Measurements from ENCODE around the gene PITX1.

PITX1 gene

GRCh38 chr5:135027697-135028615 is 6.1 kb downstream of the PITX1 start:
- DNase-seq: no peak

DNA sequence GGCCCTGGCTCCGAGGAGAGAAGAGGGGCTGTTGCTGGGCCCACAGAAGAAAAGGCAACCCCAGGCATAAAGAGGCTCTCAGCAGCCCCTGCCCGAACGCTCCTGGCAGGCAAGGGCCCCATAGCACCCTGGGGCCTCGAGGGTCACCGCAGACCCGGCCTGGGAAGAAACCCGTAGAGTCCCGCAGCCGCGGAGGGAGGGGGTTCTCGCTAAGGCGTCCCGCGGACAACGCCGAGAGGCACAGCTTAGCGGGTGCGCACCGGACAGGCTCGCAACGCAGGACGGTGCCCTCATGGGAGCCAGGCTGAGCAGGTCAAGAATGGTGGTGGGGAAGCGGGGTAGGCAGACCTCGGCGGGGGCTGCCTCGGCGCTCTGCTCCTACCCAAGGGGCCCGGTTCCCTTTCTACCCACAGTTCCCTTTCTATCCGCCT is 6.7 kb downstream of the PITX1 start:
- DNase-seq: no peak

- DNase-seq: no peak
Measured at GRCh38 chr5:135026645-135027265, 7.3 kb downstream of the PITX1 start.

DNA sequence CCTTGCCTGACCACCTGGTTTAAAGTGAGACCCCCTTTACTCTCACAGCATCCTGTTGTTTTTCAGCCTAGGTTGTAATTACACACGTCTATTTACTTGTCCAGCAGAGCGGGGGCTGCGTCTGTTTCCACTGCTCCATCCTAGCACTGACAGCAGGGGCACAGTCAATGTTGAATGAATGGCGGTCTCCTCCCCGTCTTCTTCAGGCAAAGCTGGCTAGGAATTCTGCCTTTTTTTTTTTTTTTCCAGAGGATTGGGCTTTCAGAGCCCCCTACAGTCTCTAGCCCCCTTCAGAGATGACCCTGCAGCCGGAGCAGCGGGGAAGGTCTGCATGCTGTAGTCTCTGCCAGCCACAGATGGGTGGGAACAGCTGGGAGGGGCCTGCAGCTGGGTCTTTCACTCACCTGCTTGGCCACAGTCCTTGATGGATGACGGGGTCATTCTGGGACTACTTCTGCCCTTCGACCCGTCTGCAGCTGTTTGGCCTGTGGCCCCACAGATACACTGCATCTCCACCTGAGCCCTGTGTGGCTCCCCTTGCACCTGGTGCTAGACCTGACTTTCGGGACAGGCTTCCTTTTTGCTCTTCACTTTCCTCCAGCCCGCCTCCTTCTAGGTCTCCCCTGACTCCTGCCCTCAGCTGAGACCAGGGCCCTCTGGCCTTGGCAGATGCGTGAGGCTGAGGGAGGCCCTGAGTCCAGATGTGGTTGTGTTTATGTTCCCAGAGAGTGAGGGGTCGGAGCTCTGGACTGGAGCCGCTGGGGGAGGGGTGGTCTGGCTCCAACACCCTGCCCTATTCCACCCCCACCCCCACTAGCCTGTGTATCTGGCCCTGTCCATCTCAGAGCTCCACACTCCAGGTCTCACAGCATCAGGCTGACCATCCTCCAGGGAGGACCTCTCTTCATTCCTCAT is 8.0 kb downstream of the PITX1 start:
- DNase-seq: no peak

- DNase-seq: no peak
Measured at GRCh38 chr5:135024956-135025729, 8.9 kb downstream of the PITX1 start.

DNA sequence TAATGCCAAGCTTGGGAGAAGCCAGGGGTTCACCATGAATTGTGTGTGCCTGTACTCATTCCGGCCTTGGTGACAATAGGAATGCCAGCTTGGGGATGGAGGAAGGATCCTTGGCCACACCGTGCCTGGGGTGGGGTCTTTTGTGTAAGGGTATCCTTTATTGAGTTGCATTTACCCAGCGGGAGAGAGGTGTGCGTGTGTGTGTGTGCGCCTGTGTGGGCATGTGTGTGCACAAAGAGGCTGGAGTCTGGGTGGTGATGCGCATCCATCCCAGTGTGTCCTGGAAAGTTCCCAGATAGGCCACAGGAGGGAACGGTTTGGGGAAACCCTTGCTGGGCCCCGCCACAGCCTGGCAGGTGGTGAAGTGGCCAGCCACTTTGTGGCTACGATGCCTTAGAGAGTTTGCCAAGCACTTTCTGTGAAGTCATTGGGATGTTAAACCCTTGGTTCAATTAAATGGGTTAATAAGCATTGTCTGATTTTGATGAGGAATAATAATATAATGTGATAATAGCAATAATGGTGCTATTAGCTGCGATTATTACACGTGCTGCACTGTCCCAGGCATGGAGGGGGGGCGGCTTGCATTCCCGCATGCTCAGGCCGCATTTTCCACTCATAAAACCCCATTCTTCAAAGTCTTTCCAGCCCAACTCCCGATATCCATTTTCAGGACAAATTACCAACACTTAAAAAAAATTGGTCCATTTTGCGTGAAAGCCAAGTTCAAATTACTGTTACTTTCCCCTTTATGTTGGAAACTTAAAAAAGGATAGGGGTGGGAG is 13.7 kb downstream of the PITX1 start:
- no peak for DNase-seq

DNA sequence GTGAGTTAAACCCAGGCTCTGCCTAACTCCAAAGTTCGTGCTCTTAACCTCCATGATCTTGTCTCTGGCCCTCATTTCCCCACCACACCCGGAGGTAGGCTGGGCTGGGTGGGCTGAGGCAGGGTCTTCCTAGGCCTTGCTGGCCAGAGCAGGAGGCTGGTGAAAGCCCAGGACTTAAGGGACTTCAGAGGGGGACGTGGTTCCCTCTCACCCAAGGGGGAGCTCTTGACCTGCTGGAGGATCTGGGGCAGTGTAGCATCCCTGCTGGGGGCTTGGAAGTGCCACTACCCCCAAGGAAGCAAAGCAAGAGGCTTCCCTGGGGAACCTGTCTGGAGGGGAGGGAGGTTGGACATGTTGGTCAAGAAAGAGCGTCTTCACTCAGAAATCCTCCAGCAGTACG is 14.7 kb downstream of the PITX1 start:
- no peak for DNase-seq

DNA sequence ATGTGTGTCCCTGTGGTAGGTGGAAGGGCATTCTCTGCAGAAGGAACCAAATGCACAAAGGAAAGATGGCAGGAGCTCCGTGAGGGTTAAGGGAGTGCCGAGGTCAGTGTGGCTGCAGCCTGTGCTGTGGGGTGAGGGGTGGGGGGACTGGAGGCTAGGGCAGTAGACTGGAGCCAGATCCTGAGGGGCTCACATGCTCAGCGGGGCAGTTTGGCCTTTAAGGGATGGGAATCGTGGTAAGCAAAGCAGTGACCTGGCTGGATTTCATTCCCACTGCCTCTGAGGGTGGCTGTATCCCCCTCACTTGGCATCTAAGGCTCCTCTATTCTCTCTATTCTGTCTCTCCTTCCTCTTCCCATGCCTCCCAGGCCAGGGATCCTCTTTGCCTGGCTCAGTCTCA is 15.6 kb downstream of the PITX1 start:
- no peak for DNase-seq

GRCh38 chr5:135016861-135017290 is 17.2 kb downstream of the PITX1 start:
- DNase-seq: no peak

- DNase-seq: no peak
Measured at GRCh38 chr5:135015942-135016341, 18.1 kb downstream of the PITX1 start.

DNA sequence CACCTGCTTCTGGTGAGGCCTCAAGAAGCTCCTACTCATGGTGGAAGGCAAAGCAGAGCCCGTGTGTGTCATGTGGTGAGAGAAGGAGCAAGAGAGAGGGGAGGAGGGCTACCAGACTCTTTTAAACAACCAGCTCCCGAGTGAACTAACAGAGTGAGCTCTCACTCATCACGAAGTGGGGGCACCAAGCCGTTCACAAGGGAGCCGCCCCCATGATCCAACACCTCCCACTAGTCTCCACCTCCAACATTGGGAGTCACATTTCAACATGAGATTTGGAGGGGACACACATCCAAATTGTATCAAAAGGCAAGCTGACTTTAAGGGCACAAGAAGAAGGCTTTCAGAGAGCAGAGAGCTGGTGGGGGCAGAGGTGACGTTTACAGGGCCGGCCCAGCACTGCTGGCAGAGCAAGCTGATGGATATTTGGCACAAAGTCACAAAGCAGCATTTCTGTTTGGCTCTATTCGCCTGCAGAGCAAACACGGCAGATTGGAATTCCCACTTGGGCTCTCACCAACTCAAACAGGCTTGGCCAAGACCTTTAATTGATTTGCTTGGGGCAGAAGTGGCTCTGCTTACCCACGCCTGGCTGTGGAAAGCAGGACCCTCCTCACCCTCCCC is 20.0 kb downstream of the PITX1 start:
- DNase-seq: no peak

DNA sequence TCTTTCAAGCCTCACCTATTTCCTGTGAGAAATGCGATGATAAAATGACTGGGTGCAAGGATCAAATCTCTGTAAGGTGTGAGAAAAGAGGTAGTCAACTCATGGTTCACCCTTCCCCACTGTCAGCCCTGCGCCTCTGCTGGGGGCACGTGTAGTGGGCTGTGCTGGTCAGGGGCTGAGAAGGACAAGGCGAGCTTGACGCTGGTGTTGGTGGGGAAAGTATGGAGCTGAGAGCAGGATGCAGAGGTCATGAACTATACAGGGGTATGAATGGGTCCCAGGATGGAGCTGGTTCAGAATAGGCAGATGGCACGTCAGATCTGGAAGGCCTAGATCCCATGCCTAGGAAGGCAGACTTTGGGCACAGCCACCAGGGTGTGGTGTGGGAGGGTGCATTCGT is 20.6 kb downstream of the PITX1 start:
- no peak for DNase-seq

GRCh38 chr5:135012951-135013391 is 21.1 kb downstream of the PITX1 start:
- DNase-seq: no peak

DNA sequence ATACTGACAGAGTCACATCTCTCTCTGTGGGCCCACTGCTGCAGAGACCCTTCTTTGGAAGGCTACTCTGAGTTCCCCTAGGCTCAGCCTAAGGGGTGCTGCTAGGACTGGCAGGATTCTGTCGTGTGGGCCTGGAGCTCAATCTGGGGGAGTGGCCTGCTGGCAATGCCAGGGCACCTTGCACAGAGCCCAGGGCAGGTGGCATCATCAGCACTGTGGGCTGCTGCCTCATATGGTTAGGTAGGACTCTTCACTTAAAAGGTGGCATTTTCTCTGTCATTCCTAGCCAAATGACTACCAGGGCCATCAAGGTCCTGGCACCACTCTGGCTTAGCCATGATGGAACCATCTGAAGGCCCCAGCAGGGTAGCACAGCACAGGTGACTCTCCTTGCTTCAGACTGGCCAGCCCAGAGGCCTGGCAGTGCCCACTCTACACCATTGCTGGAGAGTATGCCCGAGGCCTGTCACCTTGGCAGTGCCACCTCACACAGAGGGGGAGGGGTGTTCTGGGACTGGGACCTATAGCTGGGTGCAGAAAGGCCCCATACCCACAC is 21.9 kb downstream of the PITX1 start:
- no peak for DNase-seq

GRCh38 chr5:135011355-135012032 is 22.5 kb downstream of the PITX1 start:
- DNase-seq: no peak

GRCh38 chr5:135010502-135011354 is 23.3 kb downstream of the PITX1 start:
- DNase-seq: no peak

DNA sequence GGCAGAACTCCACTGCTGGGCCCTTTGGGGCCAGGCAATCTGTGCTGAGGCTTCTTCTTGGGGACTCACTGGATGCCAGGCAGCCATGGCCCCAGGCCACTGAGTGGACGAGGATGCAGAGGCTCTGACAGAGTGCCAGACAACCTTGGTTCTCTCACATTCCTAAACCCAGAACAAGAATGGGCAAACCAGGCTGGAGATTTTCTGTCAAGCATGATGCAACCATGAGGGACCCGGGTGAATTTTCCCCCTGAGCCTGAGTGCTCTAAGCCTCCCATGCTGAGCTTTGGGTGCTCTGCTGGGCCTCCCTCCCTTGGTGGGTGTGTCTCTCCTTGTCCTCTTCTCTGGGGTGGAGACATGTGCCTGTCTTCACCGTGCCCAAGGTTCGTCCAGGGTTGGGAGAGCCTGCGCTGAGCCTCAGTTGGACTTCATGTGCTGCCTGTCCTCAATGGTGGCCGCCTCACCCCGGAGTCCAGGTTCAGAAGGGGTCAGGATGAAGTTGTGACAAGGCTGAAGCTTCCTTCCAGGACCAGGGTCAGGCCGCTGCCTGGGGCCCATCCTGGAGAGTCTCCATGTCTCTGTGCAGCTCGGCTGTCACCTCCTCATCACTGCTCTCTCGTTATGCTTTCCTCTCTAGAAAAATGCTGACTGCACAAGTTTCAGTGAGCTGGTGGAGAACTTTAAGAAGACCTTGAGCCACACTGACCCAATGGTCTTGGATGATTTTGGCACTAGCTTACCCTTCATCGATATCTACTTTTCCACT is 24.1 kb downstream of the PITX1 start:
- DNase-seq: no peak
